ENCODE measurements around the gene ZNF516.

GRCh38 chr18:76459312-76459686, 35.7 kb downstream of the ZNF516 start:
- TF ChIP-seq SP1 (IDR thresholded peaks at IDR 0.05) (no peak), CTCF (IDR thresholded peaks at IDR 0.05; ENCODE audit: low read depth, low read length, missing input control) (no peak), JUND (IDR thresholded peaks at IDR 0.05) (no peak), REST (IDR thresholded peaks at IDR 0.05) (no peak), RXRA (IDR thresholded peaks at IDR 0.05) (no peak)

Data from liver (tissue), 3 donors.